HG03457 (cell line): ENCODE data around the gene AQP6.

ENCODE experiments used
- ATAC-seq: cut with Tn5 transposase; IDR thresholded peaks from one replicate; pipeline ENCODE4 v1.9.1; 2021; ENCODE audit warnings: moderate number of reproducible peaks; ENCODE audit not compliant: unreplicated experiment

Gene AQP6

DNA sequence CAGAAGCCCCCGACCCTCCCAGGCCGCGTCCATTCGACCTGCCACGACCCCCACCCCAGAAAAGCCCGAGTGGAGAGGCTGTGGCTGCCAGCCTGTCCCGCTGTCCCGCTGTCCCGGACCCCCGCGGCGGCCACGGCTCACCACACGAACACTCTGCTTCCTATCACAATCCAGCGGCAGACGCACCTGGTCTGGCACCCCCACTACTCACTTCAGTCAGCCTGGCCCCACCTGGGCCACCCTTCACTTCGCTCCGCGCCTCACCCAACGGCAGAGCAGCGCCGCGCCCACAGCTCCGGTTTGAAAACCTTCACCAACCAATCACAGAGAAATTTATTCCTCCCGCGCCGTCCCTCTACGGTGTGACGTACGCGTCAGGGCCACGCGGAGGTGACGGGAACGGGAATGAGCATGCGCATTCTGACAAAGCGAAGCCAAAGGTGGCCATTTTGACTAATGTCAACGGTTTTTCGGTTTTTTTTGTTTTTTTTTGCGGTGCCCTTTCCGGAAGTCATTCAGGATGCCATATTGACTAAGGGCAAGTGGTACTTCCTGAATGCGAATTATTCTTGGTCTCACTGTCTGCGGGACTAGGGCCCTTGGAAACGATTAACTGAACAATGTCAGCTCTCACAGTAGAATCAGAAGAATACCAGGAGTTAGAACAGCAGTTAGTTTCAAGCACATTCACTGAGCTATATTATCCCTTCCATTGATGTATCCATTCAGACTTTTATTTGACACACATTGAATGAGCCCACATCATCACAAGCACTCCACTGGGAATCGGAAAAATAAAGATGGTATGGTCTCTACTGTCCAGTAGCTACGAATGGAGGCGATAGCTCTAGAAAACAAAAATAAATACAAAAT lies 52.7 kb downstream of the AQP6 start, which contains the start of gene RACGAP1:
TSS of gene RACGAP1 (minus strand) at position 308 of the 873 bp plus-strand sequence. CDS start 8,779 bp downstream, outside the sequence.
- peak; percentile 93 for ATAC-seq

- no peak for ATAC-seq
Observed at GRCh38 chr12:50026691-50027090, 53.9 kb downstream of the AQP6 start.
